PFSK-1 (cell line): ENCODE data around the gene NF2.

ENCODE experiments used
- POLR2AphosphoS5 ChIP-seq: IDR thresholded peaks from 2 replicates; pipeline ENCODE4 v1.6.1; 2012; ENCODE audit warnings: low read depth, mild to moderate bottlenecking, control low read depth, low read length, moderate library complexity
- SIN3A ChIP-seq: IDR thresholded peaks from 2 replicates; pipeline ENCODE4 v1.6.1; 2012; ENCODE audit warnings: mild to moderate bottlenecking, low read length, moderate library complexity, borderline replicate concordance; ENCODE audit not compliant: insufficient read depth
- TAF1 ChIP-seq: IDR thresholded peaks from 2 replicates; pipeline ENCODE4 v1.6.1; 2012; ENCODE audit warnings: low read length, control low read depth, borderline replicate concordance; ENCODE audit not compliant: insufficient read depth
- TF ChIP-seq, protein P1 (sequence below), 2 experiments: IDR thresholded peaks; 2 replicates each; pipeline versions ENCODE4 v1.6.1 to v1.8.0; 2011 to 2012; ENCODE audit warnings: low read depth in 2 of 2, low read length in 2 of 2, control low read depth in 1 of 2, inconsistent platforms in 1 of 2, mild to moderate bottlenecking in 1 of 2, moderate library complexity in 1 of 2; ENCODE audit not compliant: insufficient read depth in 1 of 2

GRCh38 chr22:29647954-29648737, 44.7 kb downstream of the NF2 start:
- TF ChIP-seq POLR2AphosphoS5 (no peak), TAF1 (no peak), SIN3A (no peak)
- TF ChIP-seq, protein P1, sequence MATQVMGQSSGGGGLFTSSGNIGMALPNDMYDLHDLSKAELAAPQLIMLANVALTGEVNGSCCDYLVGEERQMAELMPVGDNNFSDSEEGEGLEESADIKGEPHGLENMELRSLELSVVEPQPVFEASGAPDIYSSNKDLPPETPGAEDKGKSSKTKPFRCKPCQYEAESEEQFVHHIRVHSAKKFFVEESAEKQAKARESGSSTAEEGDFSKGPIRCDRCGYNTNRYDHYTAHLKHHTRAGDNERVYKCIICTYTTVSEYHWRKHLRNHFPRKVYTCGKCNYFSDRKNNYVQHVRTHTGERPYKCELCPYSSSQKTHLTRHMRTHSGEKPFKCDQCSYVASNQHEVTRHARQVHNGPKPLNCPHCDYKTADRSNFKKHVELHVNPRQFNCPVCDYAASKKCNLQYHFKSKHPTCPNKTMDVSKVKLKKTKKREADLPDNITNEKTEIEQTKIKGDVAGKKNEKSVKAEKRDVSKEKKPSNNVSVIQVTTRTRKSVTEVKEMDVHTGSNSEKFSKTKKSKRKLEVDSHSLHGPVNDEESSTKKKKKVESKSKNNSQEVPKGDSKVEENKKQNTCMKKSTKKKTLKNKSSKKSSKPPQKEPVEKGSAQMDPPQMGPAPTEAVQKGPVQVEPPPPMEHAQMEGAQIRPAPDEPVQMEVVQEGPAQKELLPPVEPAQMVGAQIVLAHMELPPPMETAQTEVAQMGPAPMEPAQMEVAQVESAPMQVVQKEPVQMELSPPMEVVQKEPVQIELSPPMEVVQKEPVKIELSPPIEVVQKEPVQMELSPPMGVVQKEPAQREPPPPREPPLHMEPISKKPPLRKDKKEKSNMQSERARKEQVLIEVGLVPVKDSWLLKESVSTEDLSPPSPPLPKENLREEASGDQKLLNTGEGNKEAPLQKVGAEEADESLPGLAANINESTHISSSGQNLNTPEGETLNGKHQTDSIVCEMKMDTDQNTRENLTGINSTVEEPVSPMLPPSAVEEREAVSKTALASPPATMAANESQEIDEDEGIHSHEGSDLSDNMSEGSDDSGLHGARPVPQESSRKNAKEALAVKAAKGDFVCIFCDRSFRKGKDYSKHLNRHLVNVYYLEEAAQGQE (IDR thresholded peaks at IDR 0.05; ENCODE audit: insufficient read depth in 1 of 2, low read depth in 2 of 2, low read length in 2 of 2), result no peak
